Fibroblast of peridontal ligament (primary cell): ENCODE results near the gene B4GALT5.
A peak's percentile ranks its signal among the peaks of the same experiment; 100 is the strongest.
"Not testable (repeated sequence)": the region's sequence is repeated elsewhere in the genome, so short reads cannot be mapped to it uniquely, and the experiment has no call there.

Source experiments
- DNase-seq: peaks from one replicate; pipeline ENCODE4 v3.0.0-alpha.2; 2010; ENCODE audit errors: extremely low read depth

Gene B4GALT5

DNA sequence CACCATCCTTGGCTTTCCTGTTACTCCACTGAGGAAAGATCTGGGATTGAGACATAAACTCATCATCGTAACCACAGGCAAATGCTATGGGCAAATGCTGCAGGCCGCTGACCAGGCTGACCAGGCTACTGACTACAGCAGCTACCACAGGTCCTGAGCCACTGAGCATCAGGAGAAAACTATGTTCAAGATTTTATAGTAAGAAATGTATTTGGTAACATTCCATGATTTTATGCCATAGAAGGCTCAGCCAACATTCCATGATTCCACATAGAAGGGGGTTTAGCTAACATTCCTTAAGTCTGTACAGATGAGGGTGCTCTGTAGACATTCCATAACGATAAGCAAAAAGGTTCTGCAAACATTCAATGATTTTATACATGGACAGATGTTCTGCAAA, 16.1 kb upstream of the B4GALT5 start:
- DNase-seq, result peak; percentile 80

DNA sequence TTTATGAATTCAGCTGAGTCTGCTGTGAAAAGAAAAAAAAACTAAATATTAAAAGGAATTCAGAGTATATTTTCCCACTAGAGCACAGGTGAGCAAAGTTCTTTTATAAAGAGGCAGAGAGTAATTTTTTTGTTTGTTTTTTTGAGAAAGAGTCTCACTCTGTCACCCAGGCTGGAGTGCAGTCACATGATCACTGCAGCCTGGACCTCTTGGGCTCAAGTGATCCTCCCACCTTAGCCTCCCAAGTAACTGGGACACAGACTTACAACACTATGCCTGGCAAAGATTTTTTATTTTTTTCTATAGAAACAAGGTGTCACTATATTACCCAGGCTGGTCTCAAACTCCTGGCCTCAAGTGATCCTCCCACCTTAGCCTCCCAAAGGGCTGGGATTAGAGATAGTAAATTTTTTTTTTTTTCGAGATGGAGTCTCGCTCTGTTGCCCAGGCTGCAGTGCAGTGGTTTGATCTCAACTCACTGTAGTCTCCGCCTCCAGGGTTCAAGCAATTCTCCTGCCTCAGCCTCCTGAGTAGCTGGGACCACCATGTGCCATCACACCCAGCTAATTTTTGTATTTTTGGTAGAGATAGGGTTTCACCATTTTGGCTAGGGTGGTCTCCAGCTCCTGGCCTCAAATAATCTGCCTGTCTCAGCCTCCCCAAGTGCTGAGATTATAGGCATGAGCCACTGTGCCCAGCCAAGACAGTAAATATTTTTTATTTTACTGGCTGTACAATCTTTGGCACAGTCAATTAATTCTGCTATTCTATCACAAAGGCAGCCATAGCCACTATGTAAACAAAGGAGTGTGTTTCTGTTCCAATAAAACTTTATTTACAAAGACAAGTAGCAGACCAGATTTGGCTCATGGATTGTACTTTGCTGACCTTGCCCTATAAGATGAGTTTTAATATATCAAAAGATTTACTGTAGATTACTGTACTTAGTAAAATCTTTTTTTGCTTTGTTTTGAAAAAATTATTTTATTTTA, 14.5 kb upstream of the B4GALT5 start:
- DNase-seq, result no peak

DNA sequence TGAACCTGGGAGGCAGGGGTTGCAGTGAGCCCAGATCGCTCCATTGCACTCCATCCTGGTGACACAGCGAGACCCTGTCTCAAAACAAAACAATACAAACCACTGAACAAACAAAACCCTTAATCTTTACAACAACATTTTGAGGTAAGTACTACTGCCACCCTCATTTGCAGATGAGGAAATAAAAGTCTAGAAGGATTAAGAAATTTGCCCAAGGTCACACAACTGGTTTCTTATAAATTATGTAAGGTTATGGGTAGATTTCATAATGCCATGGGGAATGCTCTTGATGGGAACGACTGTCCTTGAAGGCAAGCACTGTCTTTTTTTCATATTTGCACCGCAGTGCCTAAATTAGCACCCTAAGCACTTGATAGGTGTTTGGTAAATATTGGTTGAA, 13.8 kb upstream of the B4GALT5 start:
- DNase-seq, result no peak

DNA sequence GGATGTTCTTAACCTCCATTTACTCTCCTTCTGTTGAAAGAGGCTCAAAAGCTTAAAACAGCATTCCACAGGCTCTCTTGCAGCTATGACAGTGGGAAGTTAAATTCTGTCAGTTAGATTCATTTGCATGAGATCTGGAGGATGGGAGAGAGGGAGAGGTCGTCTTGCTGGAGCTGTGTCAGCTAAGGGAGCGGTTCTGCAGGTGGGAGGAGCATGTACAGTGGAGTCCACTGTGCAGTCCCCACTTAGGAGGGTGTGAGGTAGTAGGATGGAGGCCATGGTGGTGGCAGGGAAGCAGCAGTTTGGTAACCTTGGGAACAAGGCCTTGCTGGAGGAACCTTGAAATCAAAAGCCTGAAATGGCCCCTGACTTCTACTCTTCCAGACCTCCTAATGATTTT, 12.0 kb upstream of the B4GALT5 start:
- no peak for DNase-seq

DNA sequence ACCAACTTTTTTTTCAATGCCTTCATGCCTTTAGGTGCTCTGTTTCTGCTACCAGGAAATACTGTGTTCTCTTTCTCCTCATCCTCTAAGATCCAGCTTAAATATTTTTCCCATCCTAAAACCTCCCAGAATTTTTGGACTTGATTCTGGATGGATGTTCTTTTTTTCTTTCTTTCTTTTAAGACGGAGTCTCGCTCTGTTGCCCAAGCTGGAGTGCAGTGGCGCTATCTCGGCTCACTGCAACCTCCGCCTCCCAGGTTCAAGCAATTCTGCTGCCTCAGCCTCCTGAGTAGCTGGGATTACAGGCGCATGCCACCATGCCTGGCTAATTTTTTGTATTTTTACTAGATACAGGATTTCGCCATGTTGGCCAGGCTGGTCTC, 11.5 kb upstream of the B4GALT5 start:
- not testable (repeated sequence) for DNase-seq

DNA sequence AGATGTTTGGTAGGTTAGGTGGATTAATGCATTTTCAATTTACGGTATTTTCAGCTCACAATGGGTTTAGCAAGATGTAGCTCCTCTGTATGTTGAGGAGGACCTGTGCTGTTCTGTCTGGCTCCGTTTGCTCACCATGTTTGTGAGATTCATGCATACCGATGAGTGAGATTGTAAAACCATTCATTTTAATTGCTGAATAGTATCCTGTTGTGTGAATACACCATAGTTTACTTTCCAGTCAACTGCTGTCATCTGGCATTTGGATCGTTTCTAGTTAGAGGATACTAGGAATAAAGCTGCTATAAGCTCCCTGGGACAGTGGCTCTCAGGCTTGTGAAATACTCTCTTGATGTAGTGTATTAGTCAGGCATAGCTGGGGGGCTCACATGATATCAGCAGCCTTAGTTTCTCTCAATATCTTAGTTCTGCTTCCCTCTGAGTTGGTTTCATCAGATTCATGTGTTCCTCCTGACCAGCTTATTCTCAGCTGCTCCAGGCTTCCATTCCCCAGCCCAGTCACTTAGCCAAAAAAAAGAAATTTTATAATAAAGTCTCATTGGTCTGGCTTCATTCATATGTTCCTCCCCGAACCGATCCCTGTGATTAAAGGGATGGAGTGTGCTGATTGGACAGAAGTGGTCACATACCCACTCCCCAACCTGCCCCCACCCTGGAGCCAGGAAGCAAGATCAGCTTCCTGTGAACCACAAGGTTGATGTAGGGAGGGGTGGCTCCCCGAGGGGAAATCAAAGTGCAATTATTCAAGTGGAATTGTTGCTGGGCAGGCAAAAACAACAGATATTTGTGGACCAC, 10.9 kb upstream of the B4GALT5 start:
- peak; percentile 50 for DNase-seq

DNA sequence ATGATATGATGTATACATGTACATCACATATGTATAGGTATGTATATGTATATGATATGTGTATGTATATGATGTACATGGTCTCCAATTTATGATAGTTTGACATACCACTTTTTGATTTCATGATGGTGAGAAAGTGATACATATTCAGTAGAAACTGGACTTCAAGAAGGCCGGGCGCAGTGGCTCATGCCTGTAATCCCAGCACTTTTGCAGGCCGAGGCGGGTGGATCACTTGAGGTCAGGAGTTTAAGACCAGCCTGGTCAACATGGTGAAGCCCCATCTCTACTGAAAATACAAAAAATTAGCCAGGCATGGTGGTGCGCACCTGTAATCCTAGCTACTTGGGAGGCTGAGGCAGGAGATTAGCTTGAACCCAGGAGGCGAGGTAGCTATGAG, 10.1 kb upstream of the B4GALT5 start:
- DNase-seq, result not testable (repeated sequence)

DNA sequence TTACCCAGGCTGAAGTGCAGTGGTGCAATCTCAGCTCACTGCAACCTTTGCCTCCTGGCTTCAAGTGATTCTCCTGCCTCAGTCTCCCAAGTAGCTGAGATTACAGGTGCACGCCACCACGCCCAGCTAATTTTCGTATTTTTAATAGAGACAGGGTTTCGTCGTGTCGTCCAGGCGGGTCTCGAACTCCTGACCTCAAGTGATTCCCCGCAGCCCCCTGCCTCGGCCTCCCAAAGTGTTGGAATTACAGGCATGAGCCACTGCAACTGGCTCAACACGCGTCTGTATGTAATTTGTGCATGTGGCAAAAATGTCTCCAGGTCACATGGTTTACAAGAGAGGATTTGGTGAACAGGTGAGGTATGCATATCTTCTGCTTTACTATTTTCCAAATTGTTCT, 7.6 kb upstream of the B4GALT5 start:
- DNase-seq, result not testable (repeated sequence)

DNA sequence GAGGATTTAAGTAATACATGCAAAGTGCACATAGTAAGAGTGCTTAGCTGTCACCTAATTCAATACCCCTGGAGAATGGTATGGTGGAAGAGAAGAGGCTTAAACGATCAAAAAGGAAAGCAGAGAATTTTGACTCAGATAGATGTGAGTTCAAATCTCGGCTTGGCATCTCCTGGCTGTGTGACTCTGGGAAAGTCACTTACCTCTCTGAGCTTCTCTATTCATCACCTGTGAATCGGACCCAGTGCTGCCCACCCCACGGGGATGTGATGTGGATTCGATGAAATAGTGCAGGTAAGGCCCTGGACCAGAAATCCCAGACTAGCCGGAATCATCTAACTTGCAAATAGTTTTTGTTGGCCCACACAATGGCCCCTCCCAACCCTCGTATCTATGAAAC, 1.8 kb upstream of the B4GALT5 start:
- no peak for DNase-seq

DNA sequence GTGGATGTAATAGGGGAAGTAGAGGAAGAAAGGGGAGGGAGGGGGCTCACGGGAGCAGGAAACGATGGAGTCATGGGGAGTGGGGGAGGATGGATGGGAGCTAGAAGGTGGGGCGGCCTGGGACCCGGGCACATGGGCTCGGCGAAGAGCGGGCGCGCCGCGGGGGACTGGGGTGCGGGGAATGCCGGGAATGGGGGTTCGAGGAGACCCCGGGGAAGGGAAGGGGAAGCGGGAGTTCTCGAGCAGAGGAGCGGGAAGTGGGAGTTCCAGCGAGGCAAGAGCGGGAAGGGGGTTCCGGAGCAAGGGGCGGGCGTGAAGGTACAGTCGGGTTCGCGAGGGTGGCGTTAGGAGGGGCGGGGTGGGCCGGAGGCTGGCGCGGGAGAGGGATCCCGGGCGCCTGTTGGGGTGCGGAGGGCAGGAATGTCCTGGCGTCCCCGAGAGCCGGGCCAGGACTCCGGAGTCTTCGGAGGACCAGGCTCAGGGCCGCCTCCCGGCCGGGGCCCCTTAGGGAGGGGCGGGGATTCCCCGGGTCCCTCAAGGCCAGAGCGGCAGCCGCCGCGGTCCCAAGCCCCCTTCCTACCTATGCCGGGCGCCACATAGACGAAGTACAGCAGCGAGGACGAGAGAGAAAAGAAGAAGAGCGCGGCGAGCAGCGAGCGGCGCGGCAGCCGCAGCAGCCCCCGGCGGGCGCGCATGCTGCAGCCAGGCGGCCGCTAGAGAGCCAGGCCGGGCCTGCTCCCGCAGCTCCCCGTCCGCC, 504 bp downstream of the B4GALT5 start:
- no peak for DNase-seq

DNA sequence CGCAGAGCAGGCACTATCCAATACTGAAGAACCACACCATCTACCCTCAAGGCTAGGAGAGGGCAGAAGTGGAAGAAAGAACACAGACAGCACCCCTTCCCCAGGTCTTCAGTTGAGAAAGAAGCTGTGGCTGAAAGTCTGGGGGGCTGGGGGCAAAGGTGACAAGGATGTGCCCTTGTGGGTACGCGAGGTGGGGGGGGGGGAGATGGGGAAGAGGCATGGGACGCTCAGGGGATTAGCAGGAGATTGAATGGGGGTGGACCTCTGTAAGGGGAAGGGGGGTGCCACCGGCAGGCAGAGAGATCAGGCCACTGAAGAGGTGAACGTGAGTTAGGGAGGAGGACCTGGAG, 1.1 kb downstream of the B4GALT5 start:
- no peak for DNase-seq

DNA sequence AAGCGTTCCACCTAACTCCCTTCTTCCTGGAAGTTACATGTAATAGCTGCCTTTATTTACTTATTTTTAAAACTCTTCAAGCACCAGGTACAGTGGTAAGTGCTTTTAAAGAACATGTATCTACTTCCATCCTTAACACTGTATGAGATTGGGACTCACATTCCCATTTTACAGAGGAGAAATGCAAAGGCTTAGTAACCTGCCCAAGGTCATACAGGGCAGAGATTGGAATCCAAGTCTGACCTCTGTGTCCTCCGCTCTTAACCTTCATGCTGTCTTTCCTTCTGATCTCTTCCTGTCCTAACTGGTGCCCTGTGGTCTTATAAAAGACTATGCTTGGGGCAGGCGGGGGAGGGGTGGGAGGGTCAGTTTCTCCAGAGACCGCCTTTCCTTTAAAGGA, 1.6 kb downstream of the B4GALT5 start:
- no peak for DNase-seq

DNA sequence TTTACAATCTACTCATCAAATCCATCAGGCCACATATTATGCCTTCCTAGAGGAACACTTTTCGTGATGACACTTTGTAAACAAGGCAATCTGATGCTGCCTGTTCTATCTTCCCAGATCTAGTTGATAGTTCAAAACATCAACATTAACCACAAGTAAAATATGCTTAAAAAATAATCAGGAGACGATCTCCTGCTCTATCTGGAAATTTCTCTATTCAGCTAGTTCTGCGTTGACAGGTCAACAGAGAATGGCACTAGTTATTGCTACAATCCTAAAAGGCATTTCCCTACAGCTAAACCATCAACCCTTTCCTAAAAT, 2.1 kb downstream of the B4GALT5 start:
- DNase-seq, result no peak

DNA sequence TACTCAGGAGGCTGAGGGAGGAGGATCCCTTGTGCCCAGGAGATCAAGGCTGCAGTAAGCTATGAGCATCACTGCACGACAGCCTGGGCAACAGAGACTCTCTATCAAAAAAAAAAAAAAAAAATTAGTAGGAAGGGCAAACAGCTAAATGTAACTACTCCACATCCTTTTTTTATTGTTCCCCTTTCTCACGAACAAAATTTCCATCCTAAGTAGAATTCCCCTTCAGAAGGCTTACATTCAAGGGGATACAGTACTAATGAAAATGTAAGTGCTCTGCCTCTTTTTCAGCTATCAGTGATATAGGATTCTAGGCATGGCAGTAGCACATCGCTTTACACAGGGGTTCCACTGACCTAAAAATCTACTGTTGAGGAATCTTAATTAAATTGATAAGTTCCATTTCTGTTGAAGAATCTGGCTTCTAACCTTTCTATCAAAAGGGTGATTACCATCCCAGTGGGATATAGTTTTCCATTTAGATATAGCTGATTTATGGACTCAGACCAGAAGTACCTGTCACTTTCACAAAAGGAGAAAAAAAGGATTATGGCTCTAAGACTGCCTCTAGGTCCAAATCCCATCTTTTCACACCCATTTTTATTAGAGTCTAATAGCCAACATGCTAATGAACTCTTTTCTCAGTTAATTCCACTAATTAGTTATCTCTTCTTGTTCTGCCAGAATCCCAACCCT, 2.6 kb downstream of the B4GALT5 start:
- DNase-seq, result no peak

DNA sequence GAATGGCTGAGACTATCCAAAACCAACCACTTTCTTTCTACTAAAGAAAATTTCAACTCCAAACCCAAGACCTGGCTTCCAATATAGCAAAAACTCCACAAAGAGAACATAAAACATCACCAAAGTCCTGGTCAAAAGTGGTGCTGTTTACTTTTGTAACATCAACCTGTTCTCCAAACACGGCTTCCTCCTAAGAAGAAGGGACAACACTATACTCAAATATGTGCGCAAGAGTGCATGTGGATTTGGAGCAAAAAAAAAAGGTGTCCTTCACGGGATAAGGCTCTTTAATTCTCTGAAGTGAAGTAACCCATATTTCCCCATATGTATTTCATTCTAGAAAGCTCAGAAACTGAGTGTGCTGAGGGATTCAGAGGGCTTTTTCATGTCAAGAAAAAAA, 6.6 kb downstream of the B4GALT5 start:
- DNase-seq, result no peak

DNA sequence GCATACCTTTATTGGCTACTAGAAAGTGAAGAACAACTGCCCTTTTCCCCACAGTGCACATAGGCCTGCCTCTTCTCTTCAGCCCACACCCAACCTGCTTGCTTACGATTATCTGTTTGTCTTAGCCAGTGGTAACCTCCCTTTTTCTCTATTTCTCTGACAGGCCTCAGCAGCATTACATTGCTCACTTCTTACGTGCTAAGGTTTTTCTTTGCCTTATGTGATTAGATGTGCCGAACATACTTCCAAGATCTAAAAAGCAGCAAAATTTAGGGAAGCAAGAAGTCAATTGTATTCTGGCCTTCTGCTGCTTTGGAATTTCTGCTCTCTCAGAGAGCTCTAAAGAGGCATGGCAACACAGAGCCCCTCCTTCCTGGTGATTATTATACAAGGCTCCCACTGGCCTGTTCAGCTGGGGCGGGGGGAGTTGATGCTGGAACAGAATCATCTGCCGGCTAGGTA, 7.0 kb downstream of the B4GALT5 start:
- no peak for DNase-seq

DNA sequence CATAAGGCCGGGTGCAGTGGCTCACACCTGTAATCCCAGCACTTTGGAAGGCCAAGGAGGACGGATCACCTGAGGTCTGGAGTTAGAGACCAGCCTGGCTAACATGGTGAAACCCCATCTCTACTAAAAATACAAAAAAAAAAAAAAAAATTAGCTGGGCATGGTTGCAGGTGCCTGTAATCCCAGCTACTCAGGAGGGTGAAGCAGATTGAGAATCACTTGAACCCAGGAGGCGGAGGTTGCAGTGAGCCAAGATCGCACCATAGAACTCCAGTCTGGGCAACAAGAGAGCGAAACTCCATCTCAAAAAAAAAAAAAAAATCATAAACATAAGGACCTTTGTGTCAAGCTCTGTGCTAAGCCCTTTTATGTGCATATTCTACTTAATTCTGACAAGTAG, 7.8 kb downstream of the B4GALT5 start:
- not testable (repeated sequence) for DNase-seq

DNA sequence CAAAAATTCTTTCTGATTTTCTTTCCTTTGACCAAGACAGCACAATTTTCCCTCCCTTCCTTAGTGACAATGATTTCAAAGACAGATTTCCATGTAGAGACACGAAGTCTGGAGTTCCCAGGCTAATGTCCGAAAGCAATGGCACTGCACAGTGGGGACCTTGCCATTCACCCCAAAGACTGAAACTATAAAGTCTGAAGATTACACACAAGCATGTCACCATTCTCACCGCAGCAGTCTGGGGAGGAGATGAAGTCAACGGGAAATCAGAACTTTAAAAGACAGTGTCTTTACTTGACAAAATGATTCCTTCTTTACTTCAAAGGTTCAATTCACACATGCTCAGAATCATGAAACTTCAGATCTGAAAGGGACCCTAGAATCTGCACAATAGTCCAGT, 8.3 kb downstream of the B4GALT5 start:
- DNase-seq, result no peak

DNA sequence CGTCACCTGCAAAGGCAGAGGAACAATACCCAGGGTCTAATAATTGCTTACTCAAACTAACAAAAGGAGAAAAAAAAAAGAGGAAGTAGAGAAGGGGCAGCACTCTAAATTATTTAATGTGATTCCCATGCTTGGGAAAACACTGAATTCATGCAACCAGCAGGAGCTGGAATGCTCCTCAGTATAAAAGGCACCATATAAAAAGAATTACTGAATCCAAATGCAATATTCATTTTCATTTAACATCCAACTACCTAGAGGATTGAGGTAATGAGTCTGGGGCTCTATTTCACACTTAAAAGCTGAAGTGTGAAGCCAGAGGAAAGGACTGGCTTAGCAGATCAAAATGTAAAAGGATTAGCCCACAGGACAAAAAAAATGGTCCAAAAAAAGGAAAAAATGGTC, 8.7 kb downstream of the B4GALT5 start:
- DNase-seq, result no peak

DNA sequence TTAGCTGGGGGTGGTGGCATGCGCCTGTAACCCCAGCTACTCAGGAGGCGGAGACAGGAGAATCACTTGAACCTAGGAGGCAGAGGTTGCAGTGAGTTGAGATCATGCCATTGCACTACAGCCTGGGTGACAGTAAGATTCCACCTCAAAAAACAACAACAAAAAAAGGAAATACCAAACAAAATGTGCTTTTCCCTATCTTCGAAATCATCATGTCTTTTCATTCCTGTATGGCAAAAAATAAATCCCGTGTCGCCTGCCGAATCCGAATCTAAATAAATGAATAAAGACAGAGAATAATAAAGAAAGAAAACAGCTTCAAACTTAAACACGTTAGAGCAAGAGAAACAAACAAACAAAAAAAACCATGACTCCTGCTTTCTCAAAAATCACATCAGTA, 11.8 kb downstream of the B4GALT5 start:
- DNase-seq, result no peak

DNA sequence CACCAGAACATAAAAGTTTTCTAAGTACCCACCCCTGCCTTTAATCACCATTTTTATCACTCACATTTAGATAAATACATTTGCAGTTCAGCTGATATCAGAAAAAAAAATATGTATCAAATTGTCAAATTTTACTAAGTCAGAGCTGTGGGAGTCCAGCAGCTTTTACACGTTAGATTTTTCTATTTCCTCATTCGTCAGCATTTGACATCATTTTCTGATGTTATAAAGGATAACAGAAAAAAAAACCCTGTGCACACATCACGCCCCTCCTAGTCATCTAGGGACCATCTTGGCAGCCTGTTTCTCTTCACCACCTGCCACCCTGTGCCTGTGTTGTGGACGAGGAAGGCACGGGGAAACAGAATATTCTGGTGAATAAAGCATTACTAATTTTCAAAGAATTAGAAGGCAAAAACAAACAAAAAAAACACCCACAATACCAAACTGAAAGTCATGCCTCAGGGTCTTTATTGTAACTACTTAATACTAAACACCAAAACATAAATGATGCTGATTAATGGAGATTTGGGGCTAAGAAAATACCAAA, 12.4 kb downstream of the B4GALT5 start:
- DNase-seq, result no peak
